Neural cell (in vitro differentiated cells): Measurements from ENCODE around the gene MINK1. TPM values are rescaled to one million over a fixed set of nuclear protein-coding genes. Genes with fewer than 3 reads are reported as not detected.

Experiments used
- H2AFZ ChIP-seq: fragments of 200-600, 300-800 bp; sonication (generic), shearing (Covaris generic); 2 replicates; pipeline ENCODE4 v1.6.0; 2014; ENCODE audit warnings: low read depth, mild to moderate bottlenecking, antibody characterized with exemption, low read length, moderate library complexity
- H3F3A ChIP-seq: fragments of 200-600 bp; shearing (Covaris generic); 2 replicates; pipeline ENCODE4 v1.6.1; 2016; ENCODE audit warnings: mild to moderate bottlenecking, moderate library complexity, mixed read lengths, antibody characterized with exemption, low read length; ENCODE audit not compliant: insufficient read depth, poor library complexity, severe bottlenecking
- H3K27ac ChIP-seq: fragments of 200-600, 300-800 bp; sonication (generic), shearing (Covaris generic); 2 replicates; pipeline ENCODE4 v1.5.1; 2014; ENCODE audit warnings: mild to moderate bottlenecking, low read length, moderate library complexity
- H3K27me3 ChIP-seq: fragments of 300-800, 200-600 bp; sonication (generic), shearing (Covaris generic); 2 replicates; pipeline ENCODE4 v1.6.0; 2014; ENCODE audit warnings: mild to moderate bottlenecking, low read depth, low read length, moderate library complexity; ENCODE audit not compliant: insufficient read depth
- H3K36me3 ChIP-seq: fragments of 300-800, 200-600 bp; sonication (generic), shearing (Covaris generic); 2 replicates; pipeline ENCODE4 v1.5.1; 2014; ENCODE audit warnings: mild to moderate bottlenecking, antibody characterized with exemption, low read length, moderate library complexity; ENCODE audit not compliant: insufficient read depth
- H3K4me2 ChIP-seq: fragments of 300-800, 200-600 bp; sonication (generic), shearing (Covaris generic); 2 replicates; pipeline ENCODE4 v1.6.0; 2014; ENCODE audit warnings: mild to moderate bottlenecking, low read length
- H3K4me3 ChIP-seq: fragments of 300-800, 200-600 bp; sonication (generic), shearing (Covaris generic); 2 replicates; pipeline ENCODE4 v1.5.1; 2014; ENCODE audit warnings: mild to moderate bottlenecking, low read length, moderate library complexity
- H3K79me2 ChIP-seq: fragments of 200-600 bp; shearing (Covaris generic); replicated peaks from 2 replicates; pipeline ENCODE4 v1.6.0; 2014; ENCODE audit warnings: mild to moderate bottlenecking, low read length, moderate library complexity; ENCODE audit not compliant: insufficient read depth
- H3K9ac ChIP-seq: fragments of 300-800, 200-600 bp; sonication (generic), shearing (Covaris generic); 2 replicates; pipeline ENCODE4 v1.6.1; 2016; ENCODE audit warnings: mild to moderate bottlenecking, low read length, mixed read lengths
- H3K9me2 ChIP-seq: fragments of 200-600 bp; shearing (Covaris generic); 2 replicates; pipeline ENCODE4 v1.6.1; 2016; ENCODE audit warnings: mild to moderate bottlenecking, low read length, mixed read lengths; ENCODE audit not compliant: insufficient read depth
- H3K9me3 ChIP-seq: fragments of 200-600, 300-800 bp; sonication (generic), shearing (Covaris generic); 2 replicates; pipeline ENCODE4 v1.6.1; 2016; ENCODE audit warnings: mild to moderate bottlenecking, mixed run types, low read length, moderate library complexity, mixed read lengths
- H4K20me1 ChIP-seq: fragments of 200-600 bp; shearing (Covaris generic); 2 replicates; pipeline ENCODE4 v1.6.1; 2016; ENCODE audit warnings: mild to moderate bottlenecking, mixed run types; ENCODE audit not compliant: insufficient read depth
- CTCF ChIP-seq: fragments of 450-650 bp; IDR thresholded peaks from 2 replicates; pipeline ENCODE4 v1.5.1; 2014; ENCODE audit warnings: antibody characterized with exemption, mild to moderate bottlenecking, moderate library complexity; ENCODE audit not compliant: poor library complexity, severe bottlenecking
- EP300 ChIP-seq: fragments of 450-650 bp; conservative IDR thresholded peaks from 2 replicates; pipeline ENCODE4 v1.6.1; 2014; ENCODE audit warnings: antibody characterized with exemption, mild to moderate bottlenecking, moderate library complexity; ENCODE audit not compliant: poor library complexity, severe bottlenecking
- EZH2 ChIP-seq: fragments of 200-600, 300-800 bp; shearing (Covaris generic), sonication (generic); IDR thresholded peaks from 2 replicates; pipeline ENCODE4 v1.6.1; 2014; ENCODE audit warnings: antibody characterized with exemption, low read length, borderline replicate concordance, mild to moderate bottlenecking; ENCODE audit not compliant: insufficient read depth, poor library complexity, severe bottlenecking
- MXI1 ChIP-seq: fragments of 450-650 bp; conservative IDR thresholded peaks from 2 replicates; pipeline ENCODE4 v1.6.1; 2014; ENCODE audit warnings: antibody characterized with exemption, mild to moderate bottlenecking; ENCODE audit not compliant: poor library complexity, severe bottlenecking
- POLR2AphosphoS5 ChIP-seq: IDR thresholded peaks from 2 replicates; pipeline ENCODE4 v1.6.1; 2012
- RAD21 ChIP-seq: fragments of 450-650 bp; conservative IDR thresholded peaks from 2 replicates; pipeline ENCODE4 v1.6.1; 2014; ENCODE audit warnings: antibody characterized with exemption, mild to moderate bottlenecking, moderate library complexity
- REST ChIP-seq: IDR thresholded peaks from 2 replicates; pipeline ENCODE4 v1.6.1; 2012; ENCODE audit warnings: borderline replicate concordance
- SMC3 ChIP-seq: fragments of 450-650 bp; conservative IDR thresholded peaks from 2 replicates; pipeline ENCODE4 v1.6.1; 2014; ENCODE audit warnings: antibody characterized with exemption, mild to moderate bottlenecking, moderate library complexity; ENCODE audit not compliant: poor library complexity
- TAF1 ChIP-seq: IDR thresholded peaks from 2 replicates; pipeline ENCODE4 v1.6.1; 2012; ENCODE audit warnings: low read depth
- polyA plus RNA-seq: library from polyadenylated mRNA; depleted of rRNA; stranded (reverse); fragments of >200 nt; gene quantifications from 2 replicates; pipeline ENCODE4 v1.2.3, GENCODE V29; 2014

The MINK1 gene
- polyA plus RNA-seq, 1 donor from 2014 or later: 38.1 TPM

GRCh38 chr17:4806456-4806776, 26.7 kb upstream of the MINK1 start:
- Histone ChIP-seq H3K79me2 (no peaks in the 10 kb centered on the region), H3K9ac (peak overlapping the region; percentile 46), H3K4me2 (no peak overlapping the region), H3K9me2 (no peaks in the 10 kb centered on the region), H3K36me3 (no peaks in the 10 kb centered on the region), H3F3A (no peaks in the 10 kb centered on the region), H3K27ac (no peak overlapping the region), H3K9me3 (no peaks in the 10 kb centered on the region), H3K27me3 (peaks cover 11% of the 10 kb centered on the region), H4K20me1 (no peaks in the 10 kb centered on the region), H3K4me3 (peak overlapping the region; percentile 59), H2AFZ (no peak overlapping the region)
- no peak for TF ChIP-seq CTCF
- no peak for TF ChIP-seq POLR2AphosphoS5
- TF ChIP-seq TAF1: no peak
- TF ChIP-seq EP300: no peak
- no peak for TF ChIP-seq RAD21
- no peak for TF ChIP-seq SMC3
- TF ChIP-seq REST: no peak
- TF ChIP-seq MXI1: no peak
- no peak for TF ChIP-seq EZH2

GRCh38 chr17:4806777-4807604, 26.1 kb upstream of the MINK1 start, which contains the start of gene PLD2:
TSS of gene PLD2 (plus strand) at chr17:4807152. CDS start at chr17:4807773, 621 bp downstream.
- H3K79me2 ChIP-seq: no peaks in the 10 kb centered on the region
- TF ChIP-seq SMC3 (no peak), REST (no peak), POLR2AphosphoS5 (no peak), TAF1 (no peak), MXI1 (no peak), EZH2 (no peak), CTCF (no peak), EP300 (no peak), RAD21 (no peak)
- H3K4me3 ChIP-seq: peak within 1 kb of the TSS; percentile 62
- H4K20me1 ChIP-seq: no peaks in the 10 kb centered on the region
- no peaks in the 10 kb centered on the region for H3K9me3 ChIP-seq
- peak within 1 kb of the TSS; percentile 46 for H3K9ac ChIP-seq
- peaks cover 11% of the 10 kb centered on the region for H3K27me3 ChIP-seq
- no peaks in the 10 kb centered on the region for H3K36me3 ChIP-seq
- no peaks in the 10 kb centered on the region for H3K9me2 ChIP-seq
- H2AFZ ChIP-seq: no peak within 1 kb of the TSS
- H3K4me2 ChIP-seq: no peak within 1 kb of the TSS
- H3F3A ChIP-seq: no peaks in the 10 kb centered on the region
- no peak within 1 kb of the TSS for H3K27ac ChIP-seq
